Natural killer cell (primary cell): ENCODE measurements around the gene GNRHR. TPM values are rescaled to one million over a fixed set of nuclear protein-coding genes. Genes with fewer than 3 reads are reported as not detected.

Experiments
- ATAC-seq, 3 donors: fragments of 150-1000 bp in 2 of 3; fragments of 200-7000 bp in 1 of 3; cut with Tn5 transposase; 1 replicate in 1 of 3; 2 replicates in 2 of 3; pipeline ENCODE4 v1.10.0; 2021; ENCODE audit warnings: mild to moderate bottlenecking in 2 of 3, moderate library complexity in 2 of 3
- DNase-seq, 2 donors: peaks; one replicate each; pipeline versions ENCODE4 v3.0.0 to v3.0.0-alpha.2; 2013 to 2021; ENCODE audit warnings: mixed read lengths in 1 of 2
- H3K27ac ChIP-seq: one replicate; pipeline ENCODE4 v1.5.1; 2013; ENCODE audit warnings: mild to moderate bottlenecking, low read length
- H3K27me3 ChIP-seq: one replicate; pipeline ENCODE4 v1.6.1; 2013; ENCODE audit warnings: low read length; ENCODE audit not compliant: control insufficient read depth, insufficient read depth
- H3K36me3 ChIP-seq: one replicate; pipeline ENCODE4 v1.6.1; 2013; ENCODE audit warnings: low read length; ENCODE audit not compliant: control insufficient read depth, insufficient read depth
- H3K4me1 ChIP-seq: one replicate; pipeline ENCODE4 v1.6.1; 2013; ENCODE audit warnings: low read length; ENCODE audit not compliant: control insufficient read depth, insufficient read depth
- H3K4me3 ChIP-seq: one replicate; pipeline ENCODE4 v1.5.1; 2013; ENCODE audit warnings: low read length
- H3K9me3 ChIP-seq: one replicate; pipeline ENCODE4 v1.6.1; 2013; ENCODE audit warnings: low read length; ENCODE audit not compliant: control insufficient read depth, insufficient read depth
- H3K27ac Mint-ChIP-seq, 2 donors: one replicate each; pipeline ENCODE4 v1.8.0; 2022; ENCODE audit warnings: mild to moderate bottlenecking in 2 of 2, mixed read lengths in 2 of 2, moderate library complexity in 1 of 2
- H3K27me3 Mint-ChIP-seq, 2 donors: one replicate each; pipeline ENCODE4 v1.8.0; 2022; ENCODE audit warnings: low read depth in 2 of 2, mixed read lengths in 2 of 2
- H3K36me3 Mint-ChIP-seq: one replicate; pipeline ENCODE4 v1.8.0; 2022; ENCODE audit warnings: mixed read lengths
- H3K4me1 Mint-ChIP-seq, 2 donors: one replicate each; pipeline ENCODE4 v1.8.0; 2022; ENCODE audit warnings: mixed read lengths in 2 of 2
- H3K4me3 Mint-ChIP-seq: one replicate; pipeline ENCODE4 v1.8.0; 2022; ENCODE audit warnings: mild to moderate bottlenecking, moderate library complexity, mixed read lengths
- H3K9me3 Mint-ChIP-seq, 2 donors: one replicate each; pipeline ENCODE4 v1.8.0; 2022; ENCODE audit warnings: mixed read lengths in 2 of 2
- CTCF ChIP-seq: fragments of 200-600 bp; IDR thresholded peaks from one replicate; pipeline ENCODE4 v1.8.0; 2022; ENCODE audit warnings: antibody characterized with exemption
- intact Hi-C: fragments of 100-400 bp; cut with micrococcal nuclease; formaldehyde crosslinking; loops from one replicate; pipeline ENCODE4 v1.14.2; 2022
- total RNA-seq, 4 donors: library from RNA; stranded (reverse); fragments of 120-200 nt in 1 of 4; gene quantifications; one replicate each; pipeline versions ENCODE4 v1.2.3 to v1.2.4, GENCODE V29; 2013 to 2022

GNRHR gene
- total RNA-seq, 3 donors from 2014 or later (not counting 1 experiment from before 2014, with no cell fraction given), result not detected

GRCh38 chr4:67691328-67691727 lies 62.9 kb downstream of the GNRHR start:
- Histone ChIP-seq H3K27ac (no peak overlapping the region), H3K36me3 (peaks cover 18% of the 10 kb centered on the region), H3K4me3 (no peak overlapping the region), H3K27me3 (no peaks in the 10 kb centered on the region), H3K9me3 (no peaks in the 10 kb centered on the region), H3K4me1 (no peaks in the 10 kb centered on the region)
- DNase-seq (no peak), ATAC-seq (no peak)
- no peaks in the 10 kb centered on the region for H3K9me3 Mint-ChIP-seq
- no peaks in the 10 kb centered on the region for H3K27me3 Mint-ChIP-seq
- peaks cover 33 to 40% of the 10 kb centered on the region in 2 donors for H3K4me1 Mint-ChIP-seq
- H3K27ac Mint-ChIP-seq, result no peak overlapping the region
- intact Hi-C loops, result no loop called here
- no peak overlapping the region for H3K4me3 Mint-ChIP-seq
- H3K36me3 Mint-ChIP-seq, result peaks cover 22% of the 10 kb centered on the region
- no peak for TF ChIP-seq CTCF

Other genes with a start within 250 kb of the GNRHR start
- gene CENPC, start 208.9 kb downstream of the GNRHR start, total RNA-seq, result 10 to 100 TPM; 78.6 to 93.6 (median 91.1) TPM
- gene STAP1, start 195.7 kb downstream of the GNRHR start, total RNA-seq, result 10 to 100 TPM; 11.3 to 11.4 (median 11.4) TPM
- gene UBA6, start 53.2 kb downstream of the GNRHR start, total RNA-seq, result 10 to 100 TPM; 54.3 to 77.7 (median 55.3) TPM
- gene TMPRSS11D, start 129.6 kb upstream of the GNRHR start, total RNA-seq, result not detected
- gene TMPRSS11A, start 209.1 kb upstream of the GNRHR start, total RNA-seq, result not detected